ENCODE results near the gene SKIC3.

The SKIC3 gene

DNA sequence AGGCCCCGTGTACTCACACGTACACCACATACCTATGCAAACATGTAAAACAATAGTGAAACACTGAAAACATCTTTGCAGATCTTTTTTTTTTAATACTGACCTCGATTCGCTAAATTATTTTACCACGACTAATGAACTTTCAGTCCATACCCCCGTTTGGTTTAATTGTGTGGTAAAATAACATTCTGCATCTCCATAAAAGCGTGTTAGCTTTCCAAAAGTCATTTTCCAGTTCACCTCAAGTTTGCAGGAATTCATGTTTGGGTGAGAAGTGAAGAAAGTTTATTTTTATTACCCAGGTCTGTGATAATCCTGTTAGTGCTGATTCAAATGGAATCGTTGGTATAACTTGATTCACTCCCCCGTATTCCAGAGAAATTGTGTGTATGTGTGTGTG lies 776 bp upstream of the SKIC3 start:
- peak overlapping the region; percentile 79 for H3K4me3 ChIP-seq
- in situ Hi-C loops (cut with MboI; ENCODE audit: low sequenced_read_pairs): no loop called here
- H3K27me3 ChIP-seq (ENCODE audit: low read depth): no peaks in the 10 kb centered on the region
- no peak for DNase-seq (ENCODE audit: low spot score in 2 of 2)
- H3K4me1 ChIP-seq: peaks cover 15% of the 10 kb centered on the region
- no peaks in the 10 kb centered on the region for H3K9me3 ChIP-seq
- no peaks in the 10 kb centered on the region; the same call in 1 of the 2 replicates for H3K36me3 ChIP-seq (replicated peaks)

DNA sequence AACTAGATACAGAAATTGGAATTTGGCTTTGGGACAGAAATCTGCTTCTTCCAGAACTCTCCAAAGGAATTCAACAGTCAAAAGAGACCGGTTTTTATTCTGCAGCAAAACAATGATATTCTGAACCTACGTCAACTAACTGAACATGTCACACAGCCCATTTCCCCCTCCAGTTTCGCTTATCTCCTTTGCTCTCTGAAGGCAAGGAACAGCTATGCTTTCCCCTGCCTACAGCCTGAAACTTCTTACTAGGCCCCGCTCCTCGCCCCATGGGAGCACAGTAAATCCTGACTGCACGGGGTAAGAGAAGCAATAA lies 488 bp downstream of the SKIC3 start:
- in situ Hi-C loops (cut with MboI; ENCODE audit: low sequenced_read_pairs): no loop called here
- H3K4me3 ChIP-seq: peak overlapping the region; percentile 79
- peaks cover 15% of the 10 kb centered on the region for H3K4me1 ChIP-seq
- DNase-seq (ENCODE audit: low spot score in 2 of 2): no peak
- H3K27me3 ChIP-seq (ENCODE audit: low read depth): no peaks in the 10 kb centered on the region
- no peaks in the 10 kb centered on the region for H3K9me3 ChIP-seq
- peaks cover 7% of the 10 kb centered on the region for H3K36me3 ChIP-seq (replicated peaks)

GRCh38 chr5:95549030-95549429 lies 5.7 kb downstream of the SKIC3 start:
- H3K9me3 ChIP-seq: no peaks in the 10 kb centered on the region
- no peak for DNase-seq (ENCODE audit: low spot score in 2 of 2)
- H3K27me3 ChIP-seq (ENCODE audit: low read depth): no peaks in the 10 kb centered on the region
- H3K36me3 ChIP-seq (replicated peaks): peaks cover 51% of the 10 kb centered on the region
- H3K4me1 ChIP-seq: peaks cover 6% of the 10 kb centered on the region; the same call in 1 of the 2 replicates
- no peak overlapping the region for H3K4me3 ChIP-seq
- in situ Hi-C loops (cut with MboI; ENCODE audit: low sequenced_read_pairs): no loop called here

GRCh38 chr5:95543017-95543705 lies 11.6 kb downstream of the SKIC3 start:
- Histone ChIP-seq H3K4me3 (no peak overlapping the region), H3K36me3 (replicated peaks) (peaks cover 71% of the 10 kb centered on the region), H3K27me3 (ENCODE audit: low read depth) (no peaks in the 10 kb centered on the region), H3K4me1 (no peaks in the 10 kb centered on the region), H3K9me3 (no peaks in the 10 kb centered on the region)
- no peak for DNase-seq (ENCODE audit: low spot score in 2 of 2)
- in situ Hi-C loops (cut with MboI; ENCODE audit: low sequenced_read_pairs): no loop called here

- DNase-seq (ENCODE audit: low spot score in 2 of 2): no peak
- in situ Hi-C loops (cut with MboI; ENCODE audit: low sequenced_read_pairs): no loop called here
- Histone ChIP-seq H3K36me3 (replicated peaks) (peaks cover 47% of the 10 kb centered on the region), H3K4me3 (no peak overlapping the region), H3K27me3 (ENCODE audit: low read depth) (no peaks in the 10 kb centered on the region), H3K4me1 (peaks cover 15% of the 10 kb centered on the region), H3K9me3 (no peaks in the 10 kb centered on the region)
Observed at GRCh38 chr5:95537501-95537900, 17.3 kb downstream of the SKIC3 start.

GRCh38 chr5:95533761-95534160 lies 21.0 kb downstream of the SKIC3 start:
- Histone ChIP-seq H3K9me3 (no peaks in the 10 kb centered on the region), H3K36me3 (replicated peaks) (peaks cover 29% of the 10 kb centered on the region), H3K27me3 (ENCODE audit: low read depth) (no peaks in the 10 kb centered on the region), H3K4me1 (peaks cover 21% of the 10 kb centered on the region), H3K4me3 (no peak overlapping the region)
- in situ Hi-C loops (cut with MboI; ENCODE audit: low sequenced_read_pairs): no loop called here
- no peak for DNase-seq (ENCODE audit: low spot score in 2 of 2)

GRCh38 chr5:95533106-95533505 lies 21.7 kb downstream of the SKIC3 start:
- no peak overlapping the region for H3K4me3 ChIP-seq
- peaks cover 21% of the 10 kb centered on the region for H3K4me1 ChIP-seq
- peaks cover 34% of the 10 kb centered on the region for H3K36me3 ChIP-seq (replicated peaks)
- in situ Hi-C loops (cut with MboI; ENCODE audit: low sequenced_read_pairs): no loop called here
- peak; percentile 37 to 58 for DNase-seq (ENCODE audit: low spot score in 2 of 2)
- H3K9me3 ChIP-seq: no peaks in the 10 kb centered on the region
- no peaks in the 10 kb centered on the region for H3K27me3 ChIP-seq (ENCODE audit: low read depth)

GRCh38 chr5:95532415-95532814 lies 22.4 kb downstream of the SKIC3 start:
- in situ Hi-C loops (cut with MboI; ENCODE audit: low sequenced_read_pairs): no loop called here
- no peaks in the 10 kb centered on the region for H3K9me3 ChIP-seq

GRCh38 chr5:95531491-95531890 lies 23.3 kb downstream of the SKIC3 start:
- H3K36me3 ChIP-seq (replicated peaks): peaks cover 32% of the 10 kb centered on the region

More at GRCh38 chr5:95532415-95532814, 22.4 kb downstream of the SKIC3 start:
- no peak for DNase-seq (ENCODE audit: low spot score in 2 of 2)
- H3K4me3 ChIP-seq: no peak overlapping the region
- H3K27me3 ChIP-seq (ENCODE audit: low read depth): no peaks in the 10 kb centered on the region
- peaks cover 21% of the 10 kb centered on the region for H3K4me1 ChIP-seq
- H3K36me3 ChIP-seq (replicated peaks): peaks cover 31% of the 10 kb centered on the region

GRCh38 chr5:95530416-95530815 lies 24.4 kb downstream of the SKIC3 start:
- no peak for DNase-seq (ENCODE audit: low spot score in 2 of 2)
- H3K4me1 ChIP-seq: peaks cover 21% of the 10 kb centered on the region
- no peaks in the 10 kb centered on the region for H3K9me3 ChIP-seq
- H3K27me3 ChIP-seq (ENCODE audit: low read depth): no peaks in the 10 kb centered on the region
- peaks cover 25% of the 10 kb centered on the region for H3K36me3 ChIP-seq (replicated peaks)
- in situ Hi-C loops (cut with MboI; ENCODE audit: low sequenced_read_pairs): no loop called here
- H3K4me3 ChIP-seq: no peak overlapping the region

More at GRCh38 chr5:95531491-95531890, 23.3 kb downstream of the SKIC3 start:
- Histone ChIP-seq H3K27me3 (ENCODE audit: low read depth) (no peaks in the 10 kb centered on the region), H3K9me3 (no peaks in the 10 kb centered on the region), H3K4me3 (no peak overlapping the region), H3K4me1 (peaks cover 21% of the 10 kb centered on the region)
- no peak for DNase-seq (ENCODE audit: low spot score in 2 of 2)
- in situ Hi-C loops (cut with MboI; ENCODE audit: low sequenced_read_pairs): no loop called here

GRCh38 chr5:95528565-95528964 lies 26.2 kb downstream of the SKIC3 start:
- Histone ChIP-seq H3K4me3 (no peak overlapping the region), H3K4me1 (peaks cover 17% of the 10 kb centered on the region), H3K36me3 (replicated peaks) (peaks cover 30% of the 10 kb centered on the region), H3K27me3 (ENCODE audit: low read depth) (no peaks in the 10 kb centered on the region), H3K9me3 (no peaks in the 10 kb centered on the region)
- no peak for DNase-seq (ENCODE audit: low spot score in 2 of 2)
- in situ Hi-C loops (cut with MboI; ENCODE audit: low sequenced_read_pairs): no loop called here

DNA sequence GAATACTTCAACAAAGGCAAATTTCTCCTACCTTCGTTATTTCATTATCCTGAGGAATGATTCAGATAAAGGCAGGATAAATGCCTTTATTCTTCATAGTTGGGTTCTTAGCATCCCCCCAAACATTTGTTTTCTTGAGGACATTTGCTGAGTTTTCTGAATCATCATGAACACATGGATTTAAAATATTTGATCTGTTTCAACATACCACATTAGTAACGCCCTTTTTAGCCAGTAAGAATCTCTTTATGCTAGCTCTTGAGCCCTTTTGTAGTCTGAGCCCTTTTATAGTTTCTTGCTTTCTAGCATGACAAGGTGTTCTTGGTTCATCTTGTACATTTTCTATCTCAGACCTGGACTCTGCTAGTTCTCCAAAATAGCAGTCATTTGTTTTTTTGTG lies 27.9 kb downstream of the SKIC3 start:
- peaks cover 30% of the 10 kb centered on the region for H3K36me3 ChIP-seq (replicated peaks)
- H3K9me3 ChIP-seq: no peaks in the 10 kb centered on the region
- no peak for DNase-seq (ENCODE audit: low spot score in 2 of 2)
- H3K27me3 ChIP-seq (ENCODE audit: low read depth): no peaks in the 10 kb centered on the region
- in situ Hi-C loops (cut with MboI; ENCODE audit: low sequenced_read_pairs): no loop called here
- peaks cover 6% of the 10 kb centered on the region for H3K4me1 ChIP-seq
- H3K4me3 ChIP-seq: no peak overlapping the region

GRCh38 chr5:95524423-95524822 lies 30.4 kb downstream of the SKIC3 start:
- in situ Hi-C loops (cut with MboI; ENCODE audit: low sequenced_read_pairs): no loop called here
- Histone ChIP-seq H3K27me3 (ENCODE audit: low read depth) (no peaks in the 10 kb centered on the region), H3K36me3 (replicated peaks) (peaks cover 25% of the 10 kb centered on the region), H3K4me1 (peaks cover 6% of the 10 kb centered on the region; the same call in 1 of the 2 replicates), H3K9me3 (no peaks in the 10 kb centered on the region), H3K4me3 (no peak overlapping the region)
- DNase-seq (ENCODE audit: low spot score in 2 of 2): no peak

DNA sequence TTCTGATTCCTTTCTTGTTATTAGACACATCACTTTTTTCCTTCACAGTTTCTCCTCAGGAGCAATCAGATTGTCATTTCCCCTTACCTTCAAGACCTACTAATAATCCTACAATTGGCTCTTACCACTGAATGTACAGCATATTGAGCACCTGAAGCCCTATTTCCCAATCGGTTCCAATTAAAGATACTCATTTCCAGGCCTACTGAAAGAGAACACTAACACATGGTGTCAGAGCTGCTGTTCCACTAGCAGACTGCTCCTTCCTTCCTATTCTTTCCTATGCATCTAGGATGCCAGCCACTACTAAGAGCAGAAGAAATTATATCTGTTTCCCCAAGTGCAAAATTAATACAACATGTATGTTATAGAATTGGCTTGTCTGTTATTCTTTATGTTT lies 34.6 kb downstream of the SKIC3 start:
- Histone ChIP-seq H3K36me3 (replicated peaks) (peaks cover 27% of the 10 kb centered on the region), H3K4me3 (no peak overlapping the region), H3K27me3 (ENCODE audit: low read depth) (no peaks in the 10 kb centered on the region), H3K4me1 (peaks cover 6% of the 10 kb centered on the region; the same call in 1 of the 2 replicates), H3K9me3 (no peaks in the 10 kb centered on the region)
- in situ Hi-C loops (cut with MboI; ENCODE audit: low sequenced_read_pairs): no loop called here
- no peak for DNase-seq (ENCODE audit: low spot score in 2 of 2)

DNA sequence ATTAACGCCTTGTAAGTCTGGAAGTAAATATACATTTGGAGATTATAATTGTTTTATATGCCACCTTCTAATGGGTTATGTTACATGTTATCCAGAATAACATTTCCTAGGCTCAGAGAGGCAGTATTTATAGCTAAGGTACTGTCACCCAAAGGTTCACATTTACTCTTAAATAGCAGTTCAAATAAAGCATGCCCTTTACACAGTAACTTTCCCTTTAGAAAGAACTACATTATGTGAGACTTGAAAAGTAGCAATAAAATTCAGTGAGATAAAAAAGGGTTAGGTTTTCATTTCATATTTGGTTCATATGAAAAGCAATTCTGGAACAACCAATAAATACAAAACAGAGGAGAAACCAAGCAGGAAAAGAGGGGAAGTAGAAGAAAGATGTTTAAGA lies 35.1 kb downstream of the SKIC3 start:
- H3K4me3 ChIP-seq: no peak overlapping the region
- no peaks in the 10 kb centered on the region for H3K27me3 ChIP-seq (ENCODE audit: low read depth)
- no peaks in the 10 kb centered on the region for H3K9me3 ChIP-seq
- no peak for DNase-seq (ENCODE audit: low spot score in 2 of 2)
- H3K4me1 ChIP-seq: peaks cover 6% of the 10 kb centered on the region; the same call in 1 of the 2 replicates
- H3K36me3 ChIP-seq (replicated peaks): peaks cover 28% of the 10 kb centered on the region
- in situ Hi-C loops (cut with MboI; ENCODE audit: low sequenced_read_pairs): no loop called here
